Epithelial cell of esophagus (primary cell): ENCODE results near the gene ACOT8.

Experiments used
- DNase-seq: peaks from one replicate; pipeline ENCODE4 v3.0.0; 2010; ENCODE audit warnings: low read depth
- H3K4me3 ChIP-seq: 2 replicates; pipeline ENCODE4 v1.5.1; 2011; ENCODE audit warnings: mild to moderate bottlenecking, low read length, control low read depth
- TF ChIP-seq, protein P1 (sequence below): IDR thresholded peaks from 2 replicates; pipeline ENCODE4 v1.5.1; 2011; ENCODE audit warnings: low read depth, mild to moderate bottlenecking, low read length, control low read depth, inconsistent platforms; ENCODE audit not compliant: insufficient read depth; ENCODE audit errors: missing control alignments

ACOT8 gene

DNA sequence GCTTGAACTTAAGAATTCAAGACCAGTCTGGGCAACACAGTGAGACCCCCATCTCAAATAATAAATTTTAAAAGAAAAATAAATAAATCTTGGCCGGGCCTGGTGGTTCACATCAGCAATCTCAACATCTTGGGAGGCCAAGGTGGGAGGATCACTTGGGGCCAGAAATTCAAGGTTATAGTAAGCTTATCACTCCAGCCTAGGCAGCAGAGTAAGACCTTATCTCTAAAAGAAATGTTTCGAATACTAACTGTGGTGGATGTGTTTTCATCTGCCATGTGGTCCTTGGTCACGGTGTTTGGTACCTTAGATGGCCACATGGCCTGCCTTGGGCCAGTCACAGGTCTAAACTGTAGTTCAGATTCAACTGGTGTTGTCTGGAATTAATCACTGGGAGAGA is 39.0 kb downstream of the ACOT8 start:
- no peak for DNase-seq
- H3K4me3 ChIP-seq, result no peak overlapping the region
- TF ChIP-seq, protein P1, sequence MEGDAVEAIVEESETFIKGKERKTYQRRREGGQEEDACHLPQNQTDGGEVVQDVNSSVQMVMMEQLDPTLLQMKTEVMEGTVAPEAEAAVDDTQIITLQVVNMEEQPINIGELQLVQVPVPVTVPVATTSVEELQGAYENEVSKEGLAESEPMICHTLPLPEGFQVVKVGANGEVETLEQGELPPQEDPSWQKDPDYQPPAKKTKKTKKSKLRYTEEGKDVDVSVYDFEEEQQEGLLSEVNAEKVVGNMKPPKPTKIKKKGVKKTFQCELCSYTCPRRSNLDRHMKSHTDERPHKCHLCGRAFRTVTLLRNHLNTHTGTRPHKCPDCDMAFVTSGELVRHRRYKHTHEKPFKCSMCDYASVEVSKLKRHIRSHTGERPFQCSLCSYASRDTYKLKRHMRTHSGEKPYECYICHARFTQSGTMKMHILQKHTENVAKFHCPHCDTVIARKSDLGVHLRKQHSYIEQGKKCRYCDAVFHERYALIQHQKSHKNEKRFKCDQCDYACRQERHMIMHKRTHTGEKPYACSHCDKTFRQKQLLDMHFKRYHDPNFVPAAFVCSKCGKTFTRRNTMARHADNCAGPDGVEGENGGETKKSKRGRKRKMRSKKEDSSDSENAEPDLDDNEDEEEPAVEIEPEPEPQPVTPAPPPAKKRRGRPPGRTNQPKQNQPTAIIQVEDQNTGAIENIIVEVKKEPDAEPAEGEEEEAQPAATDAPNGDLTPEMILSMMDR, result no peak

DNA sequence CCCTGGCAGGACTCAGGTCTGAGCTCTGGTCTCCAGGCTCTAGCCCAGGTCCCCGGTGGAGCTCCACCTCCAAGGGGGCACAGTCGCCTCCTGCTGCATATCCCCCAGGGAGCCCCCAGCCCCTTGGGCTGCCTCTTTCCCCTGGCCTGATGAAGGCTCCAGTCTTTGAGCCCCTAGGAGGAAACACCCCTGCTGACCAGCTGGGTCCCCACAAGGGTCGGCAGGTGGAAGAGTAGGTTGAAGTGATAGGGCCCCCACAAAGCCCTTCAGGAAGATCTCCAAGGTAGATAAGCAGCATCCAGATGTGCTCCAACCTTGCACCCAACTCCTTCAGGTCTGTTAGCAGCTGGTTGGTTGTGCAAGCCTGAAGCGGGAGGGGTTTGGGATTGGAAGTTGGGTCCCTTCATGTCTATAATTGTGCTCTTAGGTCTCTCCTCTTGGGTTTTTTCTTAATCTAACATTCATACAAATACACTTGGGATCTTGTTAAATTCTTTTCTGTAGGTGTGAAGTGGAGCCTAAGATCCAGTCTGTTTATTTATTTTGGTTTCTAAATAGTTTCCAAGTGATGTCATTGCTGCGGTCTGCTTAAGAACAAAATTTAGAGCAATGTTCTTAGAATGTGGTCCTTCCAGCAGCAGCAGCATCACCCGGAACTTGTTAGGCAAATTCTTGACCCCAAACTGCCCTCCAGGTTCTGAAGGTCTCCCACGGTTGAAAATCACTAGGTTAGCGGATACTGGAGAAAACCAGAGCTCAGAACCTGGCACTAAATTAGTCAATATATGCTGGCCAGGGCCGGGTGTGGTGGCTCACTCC is 39.6 kb downstream of the ACOT8 start:
- peak; percentile 69 for DNase-seq
- TF ChIP-seq, protein P1, result no peak
- no peak overlapping the region for H3K4me3 ChIP-seq

DNA sequence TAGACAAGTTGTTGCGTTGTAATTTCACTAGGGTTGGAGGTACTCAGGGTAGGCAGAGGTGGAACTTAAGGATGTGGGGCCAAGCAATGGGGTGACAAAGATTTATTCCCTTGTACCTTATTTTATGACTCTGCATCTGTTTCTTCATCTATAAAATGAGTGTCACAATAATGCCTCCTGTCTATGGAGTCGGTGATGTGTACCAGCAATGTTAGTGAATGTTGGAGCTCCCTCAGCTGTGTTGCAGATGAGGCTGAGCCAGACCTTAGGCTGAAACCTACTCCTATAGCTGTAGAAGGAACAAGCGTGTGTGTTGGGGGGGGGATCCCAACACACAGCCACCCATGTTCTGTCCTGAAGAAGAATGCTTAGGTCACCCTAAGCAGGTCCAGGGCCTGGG is 40.2 kb downstream of the ACOT8 start:
- no peak overlapping the region for H3K4me3 ChIP-seq
- TF ChIP-seq, protein P1, result no peak
- DNase-seq, result no peak

DNA sequence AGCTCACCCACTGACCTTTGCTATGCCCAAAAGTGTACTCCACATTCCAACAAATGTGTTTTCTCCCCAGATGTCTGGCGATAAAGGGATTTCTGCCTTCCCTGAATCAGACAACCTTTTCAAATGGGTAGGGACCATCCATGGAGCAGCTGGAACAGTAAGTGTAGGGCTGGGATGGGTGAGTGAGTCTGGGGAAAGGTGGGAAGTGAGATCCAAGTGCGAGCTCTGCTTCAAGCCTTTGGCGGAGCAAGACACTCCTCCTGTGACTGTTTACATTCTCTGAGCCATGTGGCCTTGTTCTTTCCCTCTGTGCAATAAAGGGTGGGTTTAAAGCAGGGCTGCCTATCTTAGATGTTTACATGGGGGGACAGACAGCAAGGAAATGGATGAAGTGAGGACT is 42.9 kb downstream of the ACOT8 start:
- no peak overlapping the region for H3K4me3 ChIP-seq
- TF ChIP-seq, protein P1, result no peak
- no peak for DNase-seq

DNA sequence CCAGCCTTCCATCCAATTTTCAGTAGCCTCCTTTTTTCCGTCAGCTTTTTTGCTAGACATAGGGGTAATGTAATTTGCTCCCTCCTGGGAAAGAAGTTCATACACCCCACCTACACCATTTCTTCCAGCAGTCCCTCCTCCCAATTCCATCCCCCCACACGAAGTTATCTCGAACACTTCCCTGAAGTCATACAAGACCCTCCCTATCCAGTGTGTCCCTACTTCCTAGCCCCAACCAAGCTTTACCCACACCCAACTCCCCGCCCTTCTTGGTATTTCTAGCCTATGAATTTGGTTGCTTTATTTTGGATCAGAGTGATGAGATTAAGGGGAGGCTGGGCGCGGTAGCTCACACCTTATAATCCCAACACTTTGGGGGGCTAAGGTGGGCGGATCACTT is 43.7 kb downstream of the ACOT8 start:
- no peak for DNase-seq
- TF ChIP-seq, protein P1, result no peak
- peak overlapping the region; percentile 74 for H3K4me3 ChIP-seq

DNA sequence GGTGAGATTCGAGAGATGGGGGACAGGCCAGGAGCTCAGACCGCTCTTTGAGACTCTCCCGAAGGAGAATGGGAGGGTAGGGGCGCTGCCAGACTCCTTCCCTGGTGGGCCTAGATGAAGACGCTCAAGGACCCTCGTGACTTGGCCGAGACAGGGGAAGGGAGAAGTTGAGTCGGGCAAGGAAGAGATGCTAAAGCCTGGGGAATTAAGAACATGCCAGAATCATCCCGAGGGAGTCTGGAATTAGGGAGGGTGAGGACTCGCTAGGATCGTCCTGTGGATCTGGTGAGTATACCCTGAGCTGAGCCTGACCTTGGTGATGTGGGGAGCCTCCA is 44.2 kb downstream of the ACOT8 start:
- TF ChIP-seq, protein P1, result no peak
- H3K4me3 ChIP-seq, result peak overlapping the region; percentile 74
- no peak for DNase-seq
